ENCODE data around the gene HES6.

DNA sequence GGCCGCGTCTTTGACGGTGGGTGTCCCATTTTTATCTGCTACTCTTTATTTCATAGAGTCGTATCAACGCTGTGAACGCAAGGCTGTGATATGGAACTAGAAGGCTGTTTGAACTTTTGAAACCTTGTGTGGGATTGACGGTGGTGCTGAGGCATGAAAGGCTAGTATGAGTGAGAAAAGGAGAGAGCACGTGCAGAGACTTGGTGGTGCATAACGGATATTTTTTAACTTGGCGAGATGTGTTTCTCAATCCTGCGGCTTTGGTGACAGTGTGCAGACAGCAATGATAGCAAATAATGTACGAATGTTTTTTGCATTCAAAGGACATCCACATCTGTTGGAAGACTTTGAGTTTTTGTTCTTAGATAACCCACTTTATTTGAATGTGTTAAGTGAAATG lies 6.2 kb downstream of the HES6 start:
- no peak for TF ChIP-seq CTCF (IDR thresholded peaks at IDR 0.05)
- TF ChIP-seq POLR2A (IDR thresholded peaks at IDR 0.05) = no peak
- no peak for TF ChIP-seq POLR2AphosphoS5 (IDR thresholded peaks at IDR 0.05)
